H1 (cell line): Measurements from ENCODE around the gene GPALPP1. TPM values are rescaled to one million over a fixed set of nuclear protein-coding genes. Genes with fewer than 3 reads are reported as not detected.
A peak's percentile ranks its signal among the peaks of the same experiment; 100 is the strongest.

ENCODE experiments used
- CTCF ChIA-PET: fragments of 300-600 bp; sonication (Branson Sonifier 250); formaldehyde crosslinking; loops from one replicate; lab custom pipeline; 2021; ENCODE audit not compliant: partially characterized antibody; lab: Charles Lee
- POLR2A ChIA-PET: fragments of 300-600 bp; sonication (Branson Sonifier 250); formaldehyde crosslinking; loops from one replicate; lab custom pipeline; 2021; ENCODE audit warnings: inconsistent platforms; ENCODE audit not compliant: partially characterized antibody; lab: Charles Lee
- DNase-seq, 2 experiments: peaks; one replicate each; pipeline versions ENCODE4 v3.0.0 to v3.0.0-alpha.2; 2010 to 2022; ENCODE audit warnings: low spot score in 2 of 2, low read depth in 1 of 2, mixed read lengths in 1 of 2
- FAIRE-seq: peaks from 2 replicates; lab custom pipeline; 2011; peaks lifted over from hg19 to GRCh38; lab: Jason Lieb, UNC
- H2AFZ ChIP-seq: 2 replicates; pipeline ENCODE4 v1.8.1; 2012; ENCODE audit warnings: low read length, inconsistent platforms
- H2AK5ac ChIP-seq: 2 replicates; pipeline ENCODE4 v1.6.1; 2013; ENCODE audit warnings: low read depth, low read length
- H2BK120ac ChIP-seq: replicated peaks from 2 replicates; pipeline ENCODE3; 2013; ENCODE audit warnings: low read depth, low read length, inconsistent platforms
- H2BK12ac ChIP-seq: 2 replicates; pipeline ENCODE4 v1.6.1; 2013; ENCODE audit warnings: low read depth, low read length
- H2BK15ac ChIP-seq: 2 replicates; pipeline ENCODE4 v1.6.1; 2013; ENCODE audit warnings: low read length
- H2BK20ac ChIP-seq: 2 replicates; pipeline ENCODE4 v1.6.1; 2013; ENCODE audit warnings: low read length
- H2BK5ac ChIP-seq: 2 replicates; pipeline ENCODE4 v1.6.1; 2013; ENCODE audit warnings: low read depth, low read length
- H3K14ac ChIP-seq: 2 replicates; pipeline ENCODE4 v1.6.1; 2013; ENCODE audit warnings: inconsistent platforms; ENCODE audit not compliant: insufficient read length
- H3K18ac ChIP-seq: 2 replicates; pipeline ENCODE4 v1.6.1; 2013; ENCODE audit warnings: low read length; ENCODE audit errors: extremely low read depth
- H3K23ac ChIP-seq: 2 replicates; pipeline ENCODE4 v1.6.1; 2013; ENCODE audit warnings: inconsistent platforms; ENCODE audit not compliant: insufficient read length
- H3K23me2 ChIP-seq: 2 replicates; pipeline ENCODE4 v1.6.1; 2013; ENCODE audit warnings: low read depth, low read length
- H3K27ac ChIP-seq: 2 replicates; pipeline ENCODE4 v1.6.1; 2011; ENCODE audit warnings: low read depth, low read length, inconsistent platforms
- H3K27me3 ChIP-seq, 4 experiments: replicated peaks in 1 of 4; 1 replicate in 1 of 4; 2 replicates in 3 of 4; pipeline versions ENCODE4 v1.6.1 to v1.8.1; 2011 to 2013; ENCODE audit warnings: low read length in 3 of 4, mild to moderate bottlenecking in 3 of 4, inconsistent platforms in 2 of 4, mixed read lengths in 2 of 4, moderate library complexity in 1 of 4; ENCODE audit not compliant: control insufficient read depth in 3 of 4, insufficient read depth in 3 of 4; ENCODE audit errors: extremely low read depth in 1 of 4
- H3K36me3 ChIP-seq, 4 experiments: 2 replicates each; pipeline versions ENCODE4 v1.6.1 to v1.8.1; 2011 to 2013; ENCODE audit warnings: mild to moderate bottlenecking in 4 of 4, low read length in 3 of 4, moderate library complexity in 2 of 4, control low read depth in 1 of 4, inconsistent platforms in 1 of 4; ENCODE audit not compliant: insufficient read depth in 4 of 4, control insufficient read depth in 2 of 4
- H3K4ac ChIP-seq: replicated peaks from 2 replicates; pipeline ENCODE3; 2013; ENCODE audit warnings: low read length, low read depth, mixed read lengths, inconsistent platforms; ENCODE audit not compliant: insufficient read length
- H3K4me1 ChIP-seq, 4 experiments: replicated peaks in 1 of 4; 1 replicate in 1 of 4; 2 replicates in 3 of 4; pipeline versions ENCODE4 v1.6.1 to v1.8.1; 2011 to 2013; ENCODE audit warnings: low read length in 3 of 4, inconsistent platforms in 2 of 4, mixed read lengths in 1 of 4; ENCODE audit not compliant: insufficient read depth in 4 of 4, control insufficient read depth in 3 of 4
- H3K4me2 ChIP-seq, 2 experiments: 2 replicates each; pipeline versions ENCODE4 v1.6.1 to v1.8.1; 2011 to 2013; ENCODE audit warnings: low read depth in 2 of 2, low read length in 2 of 2, control low read depth in 1 of 2, inconsistent platforms in 1 of 2, mild to moderate bottlenecking in 1 of 2; ENCODE audit not compliant: insufficient read depth in 1 of 2
- H3K4me3 ChIP-seq, 4 experiments: fragments of 200-600, 300-600 bp in 1 of 4; sonication (generic), shearing (Covaris generic), sonication (Bioruptor Twin) in 1 of 4; 2 replicates each; pipeline versions ENCODE4 v1.5.1 to v1.8.1; 2011 to 2016; ENCODE audit warnings: low read length in 4 of 4, low read depth in 3 of 4, control low read depth in 2 of 4, inconsistent platforms in 2 of 4, mild to moderate bottlenecking in 2 of 4, mixed read lengths in 1 of 4, moderate library complexity in 1 of 4; ENCODE audit not compliant: insufficient read depth in 2 of 4; ENCODE audit errors: extremely low read depth in 1 of 4
- H3K56ac ChIP-seq: replicated peaks from 2 replicates; pipeline ENCODE3; 2013; ENCODE audit warnings: low read depth, mild to moderate bottlenecking, mixed read lengths, low read length, inconsistent platforms; ENCODE audit not compliant: insufficient read length
- H3K79me1 ChIP-seq: 2 replicates; pipeline ENCODE4 v1.6.1; 2013; ENCODE audit warnings: low read depth, low read length, control low read depth
- H3K79me2 ChIP-seq, 2 experiments: 2 replicates each; pipeline versions ENCODE4 v1.6.1 to v1.8.1; 2012 to 2013; ENCODE audit warnings: low read length in 2 of 2, mild to moderate bottlenecking in 2 of 2, inconsistent platforms in 1 of 2; ENCODE audit not compliant: insufficient read depth in 2 of 2, control insufficient read depth in 1 of 2
- H3K9ac ChIP-seq, 4 experiments: replicated peaks in 1 of 4; 1 replicate in 1 of 4; 2 replicates in 3 of 4; pipeline versions ENCODE4 v1.6.1 to v1.8.1; 2011 to 2013; ENCODE audit warnings: low read depth in 3 of 4, low read length in 3 of 4, control low read depth in 2 of 4, mild to moderate bottlenecking in 2 of 4, moderate library complexity in 2 of 4, inconsistent platforms in 1 of 4; ENCODE audit errors: extremely low read depth in 1 of 4
- H3K9me3 ChIP-seq, 2 experiments: 2 replicates each; pipeline versions ENCODE4 v1.6.1 to v1.8.1; 2012 to 2013; ENCODE audit warnings: mild to moderate bottlenecking in 2 of 2, moderate library complexity in 2 of 2, control low read depth in 1 of 2, inconsistent platforms in 1 of 2, low read depth in 1 of 2, low read length in 1 of 2, mixed read lengths in 1 of 2; ENCODE audit not compliant: insufficient read depth in 2 of 2
- H4K20me1 ChIP-seq, 2 experiments: replicated peaks in 1 of 2; 2 replicates each; pipeline versions ENCODE3 to v1.8.1; 2011 to 2013; ENCODE audit warnings: inconsistent platforms in 2 of 2, low read length in 2 of 2, mild to moderate bottlenecking in 1 of 2; ENCODE audit not compliant: insufficient read depth in 2 of 2, control insufficient read depth in 1 of 2
- H4K5ac ChIP-seq: 2 replicates; pipeline ENCODE4 v1.6.1; 2013; ENCODE audit warnings: low read length, low read depth, mixed read lengths, inconsistent platforms; ENCODE audit not compliant: insufficient read length
- H4K8ac ChIP-seq: 2 replicates; pipeline ENCODE4 v1.8.0; 2013; ENCODE audit warnings: mild to moderate bottlenecking, moderate library complexity, low read length, inconsistent platforms; ENCODE audit not compliant: insufficient read depth; ENCODE audit errors: extremely low read depth
- H4K91ac ChIP-seq: replicated peaks from 2 replicates; pipeline ENCODE3; 2013; ENCODE audit warnings: low read length, mixed read lengths, inconsistent platforms; ENCODE audit not compliant: insufficient read length
- CREB1 ChIP-seq: IDR thresholded peaks from 2 replicates; pipeline ENCODE4 v1.6.1; 2012; ENCODE audit warnings: inconsistent platforms
- FOSL1 ChIP-seq: IDR thresholded peaks from 2 replicates; pipeline ENCODE4 v1.6.1; 2011; ENCODE audit warnings: mild to moderate bottlenecking, low read depth, low read length, moderate library complexity; ENCODE audit not compliant: insufficient read depth
- KDM4A ChIP-seq: IDR thresholded peaks from one replicate; pipeline ENCODE4 v1.7.1; 2012; ENCODE audit warnings: low read depth, mild to moderate bottlenecking, moderate library complexity, low read length, inconsistent platforms; ENCODE audit not compliant: severe bottlenecking
- TCF12 ChIP-seq: IDR thresholded peaks from 2 replicates; pipeline ENCODE4 v1.6.1; 2011; ENCODE audit warnings: low read depth, mild to moderate bottlenecking, low read length
- WGBS, 2 experiments: shearing (Covaris generic) in 1 of 2; methylation state at CpG; one replicate each; pipeline versions ENCODE4 v1.1.6 to v1.1.7; 2013 to 2015; ENCODE audit warnings: low lambda C conversion rate in 2 of 2, mixed read lengths in 2 of 2, inconsistent platforms in 1 of 2, low coverage in 1 of 2, missing lambda C conversion rate in 1 of 2; ENCODE audit not compliant: insufficient replicate concordance in 2 of 2, insufficient coverage in 1 of 2, insufficient read length in 1 of 2; ENCODE audit errors: extremely low coverage in 1 of 2, missing lambda C conversion rate in 1 of 2; 5-methylcytosine and 5-hydroxymethylcytosine counted together
- polyA plus RNA-seq, 7 experiments: library from polyadenylated mRNA; depleted of rRNA in 3 of 7; stranded (reverse) in 5 of 7; unstranded in 2 of 7; fragments of >200 nt in 5 of 7; fragments of 200-250 nt in 2 of 7; gene quantifications; 1 replicate in 5 of 7; 2 replicates in 1 of 7; 4 replicates in 1 of 7; pipeline versions ENCODE4 v1.2.1 to v1.2.3, GENCODE V29; 2011 to 2013; ENCODE audit warnings: missing spikeins in 2 of 7, mixed read lengths in 2 of 7
- total RNA-seq: library from RNA; stranded (reverse); fragmentation: NEBNext Ultra II Directional; extraction: Animal tissue kit (Norgen Biotek cat#: 25700); gene quantifications from 2 replicates; pipeline ENCODE4 v1.2.1, GENCODE V29; 2021
- TF ChIP-seq, protein P1 (sequence below): IDR thresholded peaks from 2 replicates; pipeline ENCODE4 v1.6.1; 2012; ENCODE audit warnings: low read length, inconsistent platforms

Gene GPALPP1
- total and polyA plus RNA-seq, 2 of the 8 experiments (the other 6 are each of a cell fraction or from before 2014, with no cell fraction given) = 8.5 to 26.1 TPM

- H2BK20ac ChIP-seq = no peak overlapping the region
- no peak overlapping the region for H3K23ac ChIP-seq
- H3K23me2 ChIP-seq = no peaks in the 10 kb centered on the region
- H3K79me2 ChIP-seq = no peaks in the 10 kb centered on the region
- H3K14ac ChIP-seq = no peak overlapping the region
- H3K9ac ChIP-seq = no peak overlapping the region
- no peak overlapping the region for H2AK5ac ChIP-seq
- DNase-seq (no peak), FAIRE-seq (no peak)
- no peak overlapping the region for H2AFZ ChIP-seq
- H4K91ac ChIP-seq = no peak overlapping the region
- CTCF ChIA-PET = no interaction called here
- H3K56ac ChIP-seq = no peak overlapping the region
- H2BK5ac ChIP-seq = no peak overlapping the region
- no peaks in the 10 kb centered on the region for H3K9me3 ChIP-seq
- H3K79me1 ChIP-seq = no peaks in the 10 kb centered on the region
- no peaks in the 10 kb centered on the region for H3K36me3 ChIP-seq
- H4K5ac ChIP-seq = no peak overlapping the region
- no peak overlapping the region for H4K8ac ChIP-seq
- 77% methylated on average over 5 of the region's 5 CpGs; no CpG with 5 or more reads in 1 of the 2 experiments for WGBS, 2 experiments
- peak overlapping the region; percentile 23; the same call in 1 of the 2 replicates for H2BK12ac ChIP-seq
- no peak overlapping the region for H3K27ac ChIP-seq
- H3K4me1 ChIP-seq = no peaks in the 10 kb centered on the region; a peak in 1 of 7 replicates
- no peak overlapping the region for H2BK15ac ChIP-seq
- no peak overlapping the region for H2BK120ac ChIP-seq
- H3K4me3 ChIP-seq = no peak overlapping the region
- POLR2A ChIA-PET = no interaction called here
- no peak overlapping the region for H3K4ac ChIP-seq
- no peaks in the 10 kb centered on the region for H4K20me1 ChIP-seq
- H3K27me3 ChIP-seq = no peaks in the 10 kb centered on the region
- no peak overlapping the region for H3K4me2 ChIP-seq
- H3K18ac ChIP-seq = no peak overlapping the region
- TF ChIP-seq, protein P1, sequence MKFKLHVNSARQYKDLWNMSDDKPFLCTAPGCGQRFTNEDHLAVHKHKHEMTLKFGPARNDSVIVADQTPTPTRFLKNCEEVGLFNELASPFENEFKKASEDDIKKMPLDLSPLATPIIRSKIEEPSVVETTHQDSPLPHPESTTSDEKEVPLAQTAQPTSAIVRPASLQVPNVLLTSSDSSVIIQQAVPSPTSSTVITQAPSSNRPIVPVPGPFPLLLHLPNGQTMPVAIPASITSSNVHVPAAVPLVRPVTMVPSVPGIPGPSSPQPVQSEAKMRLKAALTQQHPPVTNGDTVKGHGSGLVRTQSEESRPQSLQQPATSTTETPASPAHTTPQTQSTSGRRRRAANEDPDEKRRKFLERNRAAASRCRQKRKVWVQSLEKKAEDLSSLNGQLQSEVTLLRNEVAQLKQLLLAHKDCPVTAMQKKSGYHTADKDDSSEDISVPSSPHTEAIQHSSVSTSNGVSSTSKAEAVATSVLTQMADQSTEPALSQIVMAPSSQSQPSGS = no peak
- no peak for TF ChIP-seq KDM4A
- TF ChIP-seq CREB1 = no peak
- no peak for TF ChIP-seq TCF12
- TF ChIP-seq FOSL1 = no peak
Measured at GRCh38 chr13:45051315-45051714, 62.0 kb downstream of the GPALPP1 start.
